ENCODE measurements around the gene ALG1L2.
"Not testable (repeated sequence)": the region's sequence is repeated elsewhere in the genome, so short reads cannot be mapped to it uniquely, and the experiment has no call there.

ALG1L2 gene

DNA sequence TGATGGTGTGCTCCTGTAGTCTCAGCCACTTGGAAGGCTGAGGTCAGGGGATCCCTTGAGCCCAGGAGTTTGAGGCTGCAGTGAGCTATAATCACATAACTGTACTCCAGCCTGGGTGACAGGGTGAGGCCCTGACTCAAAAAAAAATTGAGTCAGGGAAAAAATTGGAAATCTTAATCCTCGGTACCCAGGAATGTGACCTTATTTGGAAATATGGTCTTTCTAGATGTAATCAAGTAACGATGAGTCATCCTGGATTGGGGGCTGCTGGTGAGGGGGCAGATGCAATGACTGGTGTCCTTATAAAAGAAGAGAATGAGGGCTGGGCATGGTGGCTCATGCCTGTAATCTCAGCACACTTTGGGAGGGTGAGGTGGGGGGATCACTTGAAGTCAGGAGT lies 33.8 kb downstream of the ALG1L2 start:
- not testable (repeated sequence) for DNase-seq (ENCODE audit: low spot score in 2 of 2); H3K36me3 Mint-ChIP-seq (ENCODE audit: insufficient read depth); H3K27me3 Mint-ChIP-seq; H3K9me3 Mint-ChIP-seq; H3K27ac Mint-ChIP-seq (ENCODE audit: low read depth); ATAC-seq (replicated peaks; ENCODE audit: extremely low read depth, poor library complexity, severe bottlenecking); H3K4me3 Mint-ChIP-seq
- H3K4me1 Mint-ChIP-seq, result peaks cover 17% of the 10 kb centered on the region

- peaks cover 13% of the 10 kb centered on the region for H3K27me3 Mint-ChIP-seq
- H3K4me3 Mint-ChIP-seq, result no peak overlapping the region
These were observed 36.3 kb downstream of the ALG1L2 start for GRCh38 chr3:130117933-130118332.

DNA sequence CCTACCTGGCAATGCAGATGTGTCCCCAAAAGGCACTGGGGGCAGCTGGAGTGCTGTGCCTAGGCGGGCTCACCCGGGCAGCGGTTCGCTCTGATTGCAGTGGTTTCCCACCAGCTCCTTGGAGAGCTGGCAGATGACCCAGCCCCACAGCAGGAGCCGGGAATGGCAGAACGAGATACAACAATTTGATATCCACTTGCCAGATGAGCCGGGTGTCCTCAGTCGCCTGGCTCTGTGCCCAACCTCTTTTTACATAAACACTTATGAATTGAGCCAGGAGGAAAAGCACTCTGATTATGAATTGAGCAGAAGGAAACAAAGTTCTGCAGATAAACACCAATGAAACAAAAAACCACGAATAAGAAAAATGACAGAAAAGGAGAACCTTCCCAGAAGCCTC lies 38.2 kb downstream of the ALG1L2 start:
- DNase-seq (ENCODE audit: low spot score in 2 of 2); H3K4me3 Mint-ChIP-seq; H3K4me1 Mint-ChIP-seq; H3K9me3 Mint-ChIP-seq; H3K27ac Mint-ChIP-seq (ENCODE audit: low read depth); ATAC-seq (replicated peaks; ENCODE audit: extremely low read depth, poor library complexity, severe bottlenecking); H3K36me3 Mint-ChIP-seq (ENCODE audit: insufficient read depth): not testable (repeated sequence)
- peaks cover 21% of the 10 kb centered on the region for H3K27me3 Mint-ChIP-seq

More at GRCh38 chr3:130117933-130118332, 36.3 kb downstream of the ALG1L2 start:
- DNase-seq (ENCODE audit: low spot score in 2 of 2) (no peak), ATAC-seq (replicated peaks; ENCODE audit: extremely low read depth, poor library complexity, severe bottlenecking) (no peak)
- H3K4me1 Mint-ChIP-seq, result peaks cover 2% of the 10 kb centered on the region
- H3K36me3 Mint-ChIP-seq (ENCODE audit: insufficient read depth), result no peaks in the 10 kb centered on the region
- H3K27ac Mint-ChIP-seq (ENCODE audit: low read depth), result no peak overlapping the region
- no peaks in the 10 kb centered on the region for H3K9me3 Mint-ChIP-seq

DNA sequence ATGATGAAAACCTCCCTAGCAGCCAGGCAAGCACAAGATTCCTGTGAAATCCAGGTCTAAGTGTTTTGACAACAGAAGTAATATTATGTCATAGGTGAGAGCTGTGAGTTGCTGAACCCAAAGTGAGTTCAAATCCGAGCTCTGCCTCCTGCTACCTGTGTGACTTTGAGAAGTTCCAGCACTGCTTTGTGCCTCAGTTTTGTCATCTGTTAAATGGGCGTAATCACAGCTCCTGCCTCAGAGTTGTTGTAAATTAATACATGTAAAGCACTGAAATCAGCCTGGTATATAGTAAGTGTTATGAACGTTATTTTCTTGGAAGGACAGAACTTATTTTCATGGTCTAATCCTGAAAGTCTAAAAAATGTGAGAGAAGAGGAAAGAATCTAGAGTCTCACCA lies 38.7 kb downstream of the ALG1L2 start:
- not testable (repeated sequence) for DNase-seq (ENCODE audit: low spot score in 2 of 2); H3K9me3 Mint-ChIP-seq; H3K4me1 Mint-ChIP-seq; H3K4me3 Mint-ChIP-seq; H3K36me3 Mint-ChIP-seq (ENCODE audit: insufficient read depth); ATAC-seq (replicated peaks; ENCODE audit: extremely low read depth, poor library complexity, severe bottlenecking); H3K27ac Mint-ChIP-seq (ENCODE audit: low read depth)
- peaks cover 21% of the 10 kb centered on the region for H3K27me3 Mint-ChIP-seq

- peak overlapping the region; percentile 4 for H3K27ac Mint-ChIP-seq (ENCODE audit: low read depth)
- not testable (repeated sequence) for H3K9me3 Mint-ChIP-seq; H3K4me1 Mint-ChIP-seq; DNase-seq (ENCODE audit: low spot score in 2 of 2); ATAC-seq (replicated peaks; ENCODE audit: extremely low read depth, poor library complexity, severe bottlenecking); H3K4me3 Mint-ChIP-seq; H3K36me3 Mint-ChIP-seq (ENCODE audit: insufficient read depth)
- H3K27me3 Mint-ChIP-seq, result peaks cover 21% of the 10 kb centered on the region
These were observed 41.5 kb downstream of the ALG1L2 start for GRCh38 chr3:130122891-130123775.

DNA sequence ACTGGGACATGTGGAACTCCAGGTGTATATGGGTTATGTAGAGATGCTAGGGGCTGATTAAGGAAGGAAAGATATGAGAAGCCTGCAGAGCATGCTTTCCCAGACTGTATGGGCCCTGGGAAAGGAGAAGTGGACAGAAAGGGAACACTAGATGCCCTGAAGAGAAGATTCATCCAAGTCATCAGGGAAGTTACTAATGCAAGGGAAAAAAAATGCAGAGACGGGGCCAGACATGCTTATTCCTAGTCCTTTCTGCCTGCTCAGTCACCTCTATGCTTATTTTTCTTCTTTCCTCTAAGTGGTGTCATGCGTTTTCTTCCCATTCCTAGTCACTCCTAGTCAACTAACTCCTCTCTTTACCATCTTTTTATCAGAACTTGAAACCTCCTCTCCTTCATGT lies 43.8 kb downstream of the ALG1L2 start:
- H3K4me3 Mint-ChIP-seq; H3K9me3 Mint-ChIP-seq; H3K36me3 Mint-ChIP-seq (ENCODE audit: insufficient read depth); ATAC-seq (replicated peaks; ENCODE audit: extremely low read depth, poor library complexity, severe bottlenecking); DNase-seq (ENCODE audit: low spot score in 2 of 2); H3K27ac Mint-ChIP-seq (ENCODE audit: low read depth); H3K4me1 Mint-ChIP-seq: not testable (repeated sequence)
- H3K27me3 Mint-ChIP-seq, result peaks cover 11% of the 10 kb centered on the region

DNA sequence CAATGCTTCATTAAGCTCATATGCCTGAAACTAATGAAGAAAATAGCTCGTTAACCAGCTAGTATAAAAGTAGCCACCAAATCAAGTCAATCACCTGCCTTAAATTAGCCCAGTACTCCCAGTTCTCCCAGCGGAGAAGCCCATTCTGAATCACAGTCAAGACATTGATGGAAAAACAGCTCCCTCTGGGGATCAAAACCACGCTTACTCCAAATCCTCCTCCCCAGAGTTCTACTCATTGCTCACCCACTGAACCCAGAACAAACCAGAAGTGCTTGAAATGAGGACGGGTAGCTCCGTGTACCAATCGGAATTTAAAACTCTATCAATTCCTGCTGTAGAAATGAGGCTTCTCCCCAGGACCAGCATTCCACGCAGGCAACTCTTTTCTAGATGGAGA lies 54.7 kb downstream of the ALG1L2 start:
- not testable (repeated sequence) for H3K36me3 Mint-ChIP-seq (ENCODE audit: insufficient read depth); H3K4me1 Mint-ChIP-seq; H3K4me3 Mint-ChIP-seq

GRCh38 chr3:130137685-130138084 lies 56.1 kb downstream of the ALG1L2 start:
- not testable (repeated sequence) for ATAC-seq (replicated peaks; ENCODE audit: extremely low read depth, poor library complexity, severe bottlenecking); H3K36me3 Mint-ChIP-seq (ENCODE audit: insufficient read depth); DNase-seq (ENCODE audit: low spot score in 2 of 2); H3K4me3 Mint-ChIP-seq; H3K27ac Mint-ChIP-seq (ENCODE audit: low read depth); H3K9me3 Mint-ChIP-seq; H3K4me1 Mint-ChIP-seq
- H3K27me3 Mint-ChIP-seq, result peaks cover 48% of the 10 kb centered on the region

More for the DNA sequence above, 54.7 kb downstream of the ALG1L2 start:
- DNase-seq (ENCODE audit: low spot score in 2 of 2); H3K27ac Mint-ChIP-seq (ENCODE audit: low read depth); ATAC-seq (replicated peaks; ENCODE audit: extremely low read depth, poor library complexity, severe bottlenecking); H3K9me3 Mint-ChIP-seq: not testable (repeated sequence)
- H3K27me3 Mint-ChIP-seq, result peaks cover 57% of the 10 kb centered on the region

GRCh38 chr3:130138992-130139391 lies 57.4 kb downstream of the ALG1L2 start:
- not testable (repeated sequence) for DNase-seq (ENCODE audit: low spot score in 2 of 2); ATAC-seq (replicated peaks; ENCODE audit: extremely low read depth, poor library complexity, severe bottlenecking); H3K4me1 Mint-ChIP-seq; H3K4me3 Mint-ChIP-seq; H3K27ac Mint-ChIP-seq (ENCODE audit: low read depth); H3K9me3 Mint-ChIP-seq; H3K36me3 Mint-ChIP-seq (ENCODE audit: insufficient read depth)
- H3K27me3 Mint-ChIP-seq, result peaks cover 42% of the 10 kb centered on the region

DNA sequence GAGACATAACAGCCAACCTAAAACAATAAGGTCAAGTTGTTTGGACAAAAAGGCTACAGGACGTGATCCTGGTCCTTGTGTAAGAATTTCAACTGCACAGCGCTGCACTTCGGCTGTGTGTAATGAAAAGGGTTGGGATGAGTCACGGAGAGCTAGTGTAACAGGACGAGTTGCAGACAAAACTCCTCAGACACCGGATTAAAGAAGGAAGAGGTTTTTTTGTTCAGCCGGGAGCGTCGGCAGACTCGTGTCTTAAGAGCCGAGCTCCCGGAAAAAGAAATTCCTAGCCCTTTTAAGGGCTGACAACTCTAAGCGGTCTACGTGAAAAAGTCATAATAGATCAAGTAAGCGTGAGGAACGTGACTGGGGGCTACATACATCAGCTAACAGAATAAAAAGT lies 59.1 kb downstream of the ALG1L2 start:
- H3K4me1 Mint-ChIP-seq; H3K4me3 Mint-ChIP-seq; ATAC-seq (replicated peaks; ENCODE audit: extremely low read depth, poor library complexity, severe bottlenecking); H3K36me3 Mint-ChIP-seq (ENCODE audit: insufficient read depth); H3K9me3 Mint-ChIP-seq; H3K27ac Mint-ChIP-seq (ENCODE audit: low read depth); DNase-seq (ENCODE audit: low spot score in 2 of 2): not testable (repeated sequence)
- peaks cover 42% of the 10 kb centered on the region for H3K27me3 Mint-ChIP-seq

DNA sequence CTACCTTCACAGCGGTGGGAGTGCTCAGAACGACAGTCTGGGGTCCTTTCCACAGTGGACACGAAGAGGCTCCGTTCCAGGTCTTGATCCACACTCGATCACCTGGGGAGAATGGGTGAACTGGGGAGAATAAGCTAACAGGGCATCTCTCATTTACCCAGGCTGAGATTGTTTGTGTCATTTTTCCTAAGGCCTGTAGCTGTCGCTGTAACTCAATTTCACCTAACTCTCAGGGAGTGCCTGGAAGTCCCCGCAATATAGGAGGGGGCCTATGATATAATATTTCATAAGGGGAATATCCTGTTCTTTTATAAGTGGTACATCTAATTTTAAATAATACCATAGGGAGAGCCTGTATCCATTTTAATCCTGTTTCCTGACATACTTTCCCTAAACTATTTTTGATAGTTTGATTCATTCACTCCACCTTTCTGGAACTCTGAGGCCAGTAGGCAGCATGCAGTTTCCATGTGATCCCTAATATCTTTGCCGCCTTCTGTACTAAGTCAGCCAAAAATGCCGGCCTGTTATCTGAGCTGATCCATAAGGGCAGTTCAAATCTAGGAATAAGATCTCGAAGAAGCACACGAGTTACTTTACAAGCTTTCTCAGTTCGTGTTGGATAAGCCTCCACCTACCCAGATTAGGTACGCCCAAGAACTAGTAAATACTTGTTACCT lies 62.2 kb downstream of the ALG1L2 start:
- not testable (repeated sequence) for H3K27ac Mint-ChIP-seq (ENCODE audit: low read depth); H3K9me3 Mint-ChIP-seq; DNase-seq (ENCODE audit: low spot score in 2 of 2); H3K4me1 Mint-ChIP-seq; H3K4me3 Mint-ChIP-seq; H3K36me3 Mint-ChIP-seq (ENCODE audit: insufficient read depth); ATAC-seq (replicated peaks; ENCODE audit: extremely low read depth, poor library complexity, severe bottlenecking)
- H3K27me3 Mint-ChIP-seq, result peaks cover 14% of the 10 kb centered on the region

DNA sequence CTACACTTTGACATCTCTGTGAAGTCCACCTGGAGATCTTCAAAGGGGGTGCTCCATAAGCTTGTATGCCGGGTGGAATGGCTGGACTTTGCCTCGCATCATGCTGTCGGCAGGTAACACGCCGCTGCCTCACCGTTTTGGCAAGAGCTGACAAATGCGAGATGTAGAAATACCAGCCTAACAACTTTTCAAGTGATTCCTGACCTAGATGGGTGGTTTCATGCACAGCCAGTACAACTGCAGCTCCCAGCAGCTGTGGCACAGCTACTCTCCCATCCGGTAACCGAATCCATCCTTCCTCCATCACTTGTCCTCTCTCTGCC lies 62.7 kb downstream of the ALG1L2 start:
- ATAC-seq (replicated peaks; ENCODE audit: extremely low read depth, poor library complexity, severe bottlenecking); H3K4me1 Mint-ChIP-seq; H3K4me3 Mint-ChIP-seq; DNase-seq (ENCODE audit: low spot score in 2 of 2); H3K9me3 Mint-ChIP-seq; H3K36me3 Mint-ChIP-seq (ENCODE audit: insufficient read depth); H3K27ac Mint-ChIP-seq (ENCODE audit: low read depth): not testable (repeated sequence)
- peaks cover 12% of the 10 kb centered on the region for H3K27me3 Mint-ChIP-seq

DNA sequence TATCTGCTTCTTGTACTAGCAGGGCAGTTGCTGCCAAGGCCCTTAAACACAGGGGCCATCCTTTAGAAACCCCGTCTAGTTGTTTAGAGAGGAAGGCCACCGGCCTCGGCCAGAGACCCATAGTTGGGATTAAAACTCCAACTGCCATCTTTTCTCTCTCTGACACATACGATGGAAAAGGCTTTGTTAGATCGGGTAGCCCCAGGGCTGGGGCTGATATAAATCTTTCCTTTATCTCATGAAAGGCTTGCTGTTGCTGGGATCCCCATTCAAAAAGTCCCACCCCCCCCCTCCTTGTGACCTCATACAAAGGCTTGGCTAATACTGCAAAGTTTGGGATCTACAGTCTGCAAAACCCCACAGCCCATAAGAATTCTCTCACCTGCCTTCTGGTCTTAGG lies 63.8 kb downstream of the ALG1L2 start:
- not testable (repeated sequence) for H3K27ac Mint-ChIP-seq (ENCODE audit: low read depth); H3K27me3 Mint-ChIP-seq; DNase-seq (ENCODE audit: low spot score in 2 of 2); H3K36me3 Mint-ChIP-seq (ENCODE audit: insufficient read depth); ATAC-seq (replicated peaks; ENCODE audit: extremely low read depth, poor library complexity, severe bottlenecking); H3K4me3 Mint-ChIP-seq; H3K9me3 Mint-ChIP-seq; H3K4me1 Mint-ChIP-seq

All from central memory CD8-positive, alpha-beta T cell (primary cell).